ENCODE measurements around the gene BARHL1.

BARHL1 gene

GRCh38 chr9:132578367-132578932 is 4.0 kb upstream of the BARHL1 start:
- DNase-seq (ENCODE audit: low read depth), result no peak
- no peak overlapping the region for H3K4me3 ChIP-seq (ENCODE audit: low read length)
- no peak for TF ChIP-seq CTCF (conservative IDR thresholded peaks at IDR 0.05; ENCODE audit: low read depth, low read length)

GRCh38 chr9:132579427-132579798 is 3.0 kb upstream of the BARHL1 start:
- TF ChIP-seq CTCF (conservative IDR thresholded peaks at IDR 0.05; ENCODE audit: low read depth, low read length), result no peak
- H3K4me3 ChIP-seq (ENCODE audit: low read length), result no peak overlapping the region
- no peak for DNase-seq (ENCODE audit: low read depth)

GRCh38 chr9:132582786-132583583 is 579 bp downstream of the BARHL1 start:
- TF ChIP-seq CTCF (conservative IDR thresholded peaks at IDR 0.05; ENCODE audit: low read depth, low read length), result no peak
- no peak for DNase-seq (ENCODE audit: low read depth)
- H3K4me3 ChIP-seq (ENCODE audit: low read length), result no peak overlapping the region

GRCh38 chr9:132583584-132584304 is 1.3 kb downstream of the BARHL1 start:
- no peak for DNase-seq (ENCODE audit: low read depth)
- no peak for TF ChIP-seq CTCF (conservative IDR thresholded peaks at IDR 0.05; ENCODE audit: low read depth, low read length)
- H3K4me3 ChIP-seq (ENCODE audit: low read length), result no peak overlapping the region

- H3K4me3 ChIP-seq (ENCODE audit: low read length), result no peak overlapping the region
- no peak for DNase-seq (ENCODE audit: low read depth)
- no peak for TF ChIP-seq CTCF (conservative IDR thresholded peaks at IDR 0.05; ENCODE audit: low read depth, low read length)
Observed at GRCh38 chr9:132584601-132585560, 2.5 kb downstream of the BARHL1 start.

- no peak for DNase-seq (ENCODE audit: low read depth)
- H3K4me3 ChIP-seq (ENCODE audit: low read length), result no peak overlapping the region
- no peak for TF ChIP-seq CTCF (conservative IDR thresholded peaks at IDR 0.05; ENCODE audit: low read depth, low read length)
Observed at GRCh38 chr9:132585954-132586829, 3.8 kb downstream of the BARHL1 start.
